Measurements from ENCODE around the gene ZNF45. TPM values are rescaled to one million over a fixed set of nuclear protein-coding genes. Genes with fewer than 3 reads are reported as not detected.

Gene ZNF45
- total and polyA plus RNA-seq, 2 of the 13 experiments (the other 11 are each of a cell fraction or from before 2014, with no cell fraction given), result 2.4 to 11.3 TPM

- TF ChIP-seq RBAK (CRISPR knock-in tag; IDR thresholded peaks at IDR 0.05) (no peak), GZF1 (CRISPR knock-in tag; IDR thresholded peaks at IDR 0.05) (no peak), TAF15 (IDR thresholded peaks at IDR 0.05; ENCODE audit: low read depth, low read length, poor library complexity, severe bottlenecking) (no peak), ZNF816 (CRISPR knock-in tag; IDR thresholded peaks at IDR 0.05; ENCODE audit: borderline replicate concordance) (0 out of 2 replicates have a peak, but pooled peaks have one; percentile 49), ZFP36 (IDR thresholded peaks at IDR 0.05; ENCODE audit: borderline replicate concordance, low read depth, low read length, partially characterized antibody) (no peak), SYNCRIP (IDR thresholded peaks at IDR 0.05; ENCODE audit: insufficient read depth, low read depth, low read length) (no peak), ZNF142 (CRISPR knock-in tag; IDR thresholded peaks at IDR 0.05) (peak; percentile 55; the same call in 1 of the 2 replicates), PPARG (CRISPR knock-in tag; conservative IDR thresholded peaks at IDR 0.05) (no peak), JUNB (CRISPR knock-in tag; IDR thresholded peaks at IDR 0.05; ENCODE audit: borderline replicate concordance) (no peak), ATF2 (CRISPR knock-in tag; IDR thresholded peaks at IDR 0.05) (no peak), ARID2 (CRISPR knock-in tag; IDR thresholded peaks at IDR 0.05; ENCODE audit: borderline replicate concordance) (0 out of 2 replicates have a peak, but pooled peaks have one; percentile 30), ZNF230 (CRISPR knock-in tag; IDR thresholded peaks at IDR 0.05) (peak; percentile 50; the same call in 1 of the 2 replicates), ZNF790 (CRISPR knock-in tag; IDR thresholded peaks at IDR 0.05; ENCODE audit: borderline replicate concordance) (no peak)
- TF ChIP-seq, protein P1, sequence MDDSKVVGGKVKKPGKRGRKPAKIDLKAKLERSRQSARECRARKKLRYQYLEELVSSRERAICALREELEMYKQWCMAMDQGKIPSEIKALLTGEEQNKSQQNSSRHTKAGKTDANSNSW (CRISPR knock-in tag; IDR thresholded peaks at IDR 0.05; ENCODE audit: borderline replicate concordance), result no peak
- TF ChIP-seq, protein P2, sequence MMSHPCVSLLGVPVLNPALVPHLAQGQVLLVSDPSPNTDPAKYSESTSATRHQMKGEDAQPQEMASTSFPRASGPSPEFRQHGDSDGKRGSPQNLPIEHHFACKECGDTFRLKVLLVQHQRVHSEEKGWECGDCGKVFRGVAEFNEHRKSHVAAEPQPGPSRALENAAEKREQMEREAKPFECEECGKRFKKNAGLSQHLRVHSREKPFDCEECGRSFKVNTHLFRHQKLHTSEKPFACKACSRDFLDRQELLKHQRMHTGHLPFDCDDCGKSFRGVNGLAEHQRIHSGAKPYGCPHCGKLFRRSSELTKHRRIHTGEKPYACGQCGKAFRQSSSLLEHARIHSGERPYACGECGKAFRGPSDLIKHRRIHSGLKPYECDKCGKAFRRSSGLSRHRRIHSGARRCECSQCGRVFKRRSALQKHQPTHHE (CRISPR knock-in tag; IDR thresholded peaks at IDR 0.05; ENCODE audit: borderline replicate concordance), result no peak
- TF ChIP-seq, protein P3, sequence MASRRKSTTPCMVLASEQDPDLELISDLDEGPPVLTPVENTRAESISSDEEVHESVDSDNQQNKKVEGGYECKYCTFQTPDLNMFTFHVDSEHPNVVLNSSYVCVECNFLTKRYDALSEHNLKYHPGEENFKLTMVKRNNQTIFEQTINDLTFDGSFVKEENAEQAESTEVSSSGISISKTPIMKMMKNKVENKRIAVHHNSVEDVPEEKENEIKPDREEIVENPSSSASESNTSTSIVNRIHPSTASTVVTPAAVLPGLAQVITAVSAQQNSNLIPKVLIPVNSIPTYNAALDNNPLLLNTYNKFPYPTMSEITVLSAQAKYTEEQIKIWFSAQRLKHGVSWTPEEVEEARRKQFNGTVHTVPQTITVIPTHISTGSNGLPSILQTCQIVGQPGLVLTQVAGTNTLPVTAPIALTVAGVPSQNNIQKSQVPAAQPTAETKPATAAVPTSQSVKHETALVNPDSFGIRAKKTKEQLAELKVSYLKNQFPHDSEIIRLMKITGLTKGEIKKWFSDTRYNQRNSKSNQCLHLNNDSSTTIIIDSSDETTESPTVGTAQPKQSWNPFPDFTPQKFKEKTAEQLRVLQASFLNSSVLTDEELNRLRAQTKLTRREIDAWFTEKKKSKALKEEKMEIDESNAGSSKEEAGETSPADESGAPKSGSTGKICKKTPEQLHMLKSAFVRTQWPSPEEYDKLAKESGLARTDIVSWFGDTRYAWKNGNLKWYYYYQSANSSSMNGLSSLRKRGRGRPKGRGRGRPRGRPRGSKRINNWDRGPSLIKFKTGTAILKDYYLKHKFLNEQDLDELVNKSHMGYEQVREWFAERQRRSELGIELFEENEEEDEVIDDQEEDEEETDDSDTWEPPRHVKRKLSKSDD (CRISPR knock-in tag; IDR thresholded peaks at IDR 0.05; ENCODE audit: low read depth), result no peak
Observed at GRCh38 chr19:43934985-43935708, at the start of gene ZNF45 (continued).
